Measurements from ENCODE around the gene NDUFAF8. TPM values are rescaled to one million over a fixed set of nuclear protein-coding genes. Genes with fewer than 3 reads are reported as not detected.

The NDUFAF8 gene
- total RNA-seq, 1 donor from 2014 or later = 23.7 TPM

GRCh38 chr17:81240761-81241160 is 1.6 kb downstream of the NDUFAF8 start:
- DNase-seq = no peak

- no peak for DNase-seq
Measured at GRCh38 chr17:81241203-81241602, 2.1 kb downstream of the NDUFAF8 start.

DNA sequence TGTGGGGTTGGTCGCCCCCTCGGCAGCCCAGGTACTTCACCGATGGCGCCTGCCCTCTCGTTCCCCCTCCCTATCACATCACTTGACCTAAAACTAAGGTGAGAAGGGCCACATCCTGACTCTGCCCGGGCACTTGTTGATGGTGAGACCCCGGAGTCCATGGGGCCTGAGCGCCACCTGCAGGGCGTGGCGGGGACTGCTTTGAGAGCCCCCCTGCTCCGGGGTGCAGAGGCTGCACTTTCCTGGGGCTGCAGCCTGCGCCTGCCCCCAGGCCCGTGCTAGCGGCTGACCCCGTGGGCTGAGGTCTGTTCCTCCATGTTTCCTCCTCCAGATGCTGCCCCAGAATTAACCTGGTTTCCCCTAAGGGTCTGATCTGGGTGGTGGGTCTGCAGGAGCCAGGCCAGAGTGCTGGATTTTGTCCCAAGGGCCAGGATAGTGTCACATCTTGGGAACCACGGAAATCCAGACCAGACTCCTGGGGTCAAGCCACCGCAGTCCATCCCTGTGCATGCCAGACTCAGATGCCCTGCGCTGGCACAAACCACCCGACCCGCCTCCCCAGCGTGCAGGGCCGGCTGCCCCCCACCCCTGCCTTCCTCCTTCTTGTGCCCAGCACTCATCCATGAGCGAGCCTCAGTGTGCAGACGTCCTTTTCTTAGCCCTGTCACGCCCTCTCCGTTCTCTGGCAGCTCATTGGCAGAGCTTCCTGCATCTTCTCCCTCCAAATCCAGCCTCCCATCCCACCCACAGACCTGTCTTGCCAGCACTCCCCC is 2.7 kb downstream of the NDUFAF8 start:
- peak; percentile 69 for DNase-seq

DNA sequence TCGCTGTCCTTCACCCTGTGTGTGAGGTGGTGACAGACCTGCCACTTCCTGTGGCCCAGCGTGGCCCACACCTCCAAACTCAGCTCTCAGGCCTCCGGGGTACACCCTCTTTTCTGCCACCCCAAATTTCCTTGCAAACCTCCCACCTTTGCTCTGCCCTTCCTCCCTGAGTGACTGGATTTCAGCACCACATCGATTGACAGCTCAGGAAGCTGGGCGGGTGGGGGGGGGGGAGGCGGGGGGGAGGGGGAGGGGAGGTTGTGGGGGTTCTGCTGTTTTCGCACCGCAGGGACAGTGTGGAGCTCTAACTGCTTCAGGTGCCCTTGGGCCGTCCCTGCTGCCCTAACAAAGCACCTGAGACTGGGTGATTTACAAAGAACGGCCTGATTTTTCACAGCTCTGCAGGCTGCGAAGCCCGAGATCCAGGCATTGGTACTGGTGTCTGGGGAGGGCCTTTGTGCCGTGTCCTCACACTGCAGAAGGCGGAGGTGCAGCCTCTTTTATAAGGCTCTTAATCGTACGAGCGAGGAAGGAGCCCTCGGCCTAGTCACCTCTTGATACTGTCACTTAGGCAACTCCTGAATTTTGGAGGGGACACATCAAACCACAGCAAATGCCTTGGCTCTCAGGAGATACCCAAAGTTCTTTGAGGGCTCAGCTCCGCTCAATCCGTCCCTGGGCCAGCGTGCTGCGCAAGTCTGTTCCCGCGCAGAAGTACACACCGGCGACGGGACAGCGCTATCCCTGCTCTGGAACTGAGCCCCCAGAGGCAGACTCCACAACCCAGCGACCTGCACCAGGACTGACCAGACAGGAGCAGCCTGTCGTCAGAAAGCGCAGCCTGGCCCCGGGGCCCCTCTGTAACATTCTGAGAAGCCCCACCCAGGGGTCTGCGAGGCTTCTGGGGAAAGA is 3.6 kb downstream of the NDUFAF8 start:
- no peak for DNase-seq

- DNase-seq = no peak
Measured at GRCh38 chr17:81243333-81243664, 4.2 kb downstream of the NDUFAF8 start.

DNA sequence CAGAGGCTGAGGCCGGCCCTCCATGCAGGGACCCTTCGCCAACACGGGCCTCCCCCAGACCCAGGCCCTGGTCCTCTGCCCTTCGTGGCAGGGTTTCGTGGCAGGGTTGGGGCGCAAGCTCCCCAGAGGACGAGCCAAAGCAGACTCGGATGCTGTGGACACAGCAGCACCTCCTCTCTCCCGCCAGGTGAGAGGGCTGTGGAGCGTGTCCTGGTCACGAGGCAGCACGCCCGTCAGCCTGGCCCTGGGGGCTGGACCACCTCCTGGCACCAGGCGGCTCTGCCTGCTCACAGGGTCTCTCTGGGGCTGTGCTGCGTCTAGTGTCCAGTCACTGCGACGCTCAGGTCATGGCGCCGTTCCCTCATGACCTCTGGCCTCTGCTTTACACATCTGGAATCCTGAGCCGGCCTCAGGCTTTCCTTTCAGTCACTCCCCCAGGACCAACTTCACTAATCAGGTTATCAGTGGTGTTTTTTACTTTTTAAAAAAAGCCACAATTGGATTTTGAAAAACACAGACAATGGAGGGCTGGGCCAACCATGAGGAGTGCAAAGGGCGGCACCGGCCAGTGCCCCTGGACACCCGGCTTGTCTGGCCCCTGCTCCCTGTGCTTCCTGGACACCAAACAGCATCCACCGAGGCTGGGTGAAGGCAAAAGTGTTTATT is 5.4 kb downstream of the NDUFAF8 start:
- no peak for DNase-seq

DNA sequence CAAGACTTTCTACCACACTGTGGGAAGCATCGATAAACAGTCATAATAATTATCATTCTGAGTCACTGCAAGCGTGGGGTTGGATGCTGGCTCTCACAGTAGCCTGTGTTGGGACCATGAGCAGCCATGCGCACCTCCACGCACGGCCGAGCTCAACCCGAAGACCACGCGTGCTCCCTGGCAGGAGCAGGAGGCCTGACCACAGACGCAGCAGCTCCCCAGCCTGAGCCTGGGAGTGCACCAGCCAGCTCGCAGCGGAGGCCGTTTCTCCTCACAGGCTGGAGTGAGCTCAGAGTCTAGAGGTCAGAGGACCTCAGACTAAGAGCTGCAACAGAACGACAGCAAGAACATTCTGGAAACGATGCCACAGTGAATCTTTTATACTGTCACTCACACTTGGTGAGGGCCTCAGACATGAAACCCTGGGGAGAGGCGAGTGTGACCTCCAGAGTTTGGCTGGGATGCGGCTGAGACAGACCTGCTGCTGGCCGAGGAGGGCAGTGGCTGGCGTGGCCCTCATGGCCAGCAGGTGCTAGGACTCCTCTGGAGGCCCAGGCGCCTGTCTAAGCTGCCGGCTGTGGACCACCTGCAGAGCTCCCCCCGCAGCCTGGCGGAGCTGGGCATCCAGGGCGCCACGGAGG is 6.0 kb downstream of the NDUFAF8 start:
- DNase-seq = no peak

DNA sequence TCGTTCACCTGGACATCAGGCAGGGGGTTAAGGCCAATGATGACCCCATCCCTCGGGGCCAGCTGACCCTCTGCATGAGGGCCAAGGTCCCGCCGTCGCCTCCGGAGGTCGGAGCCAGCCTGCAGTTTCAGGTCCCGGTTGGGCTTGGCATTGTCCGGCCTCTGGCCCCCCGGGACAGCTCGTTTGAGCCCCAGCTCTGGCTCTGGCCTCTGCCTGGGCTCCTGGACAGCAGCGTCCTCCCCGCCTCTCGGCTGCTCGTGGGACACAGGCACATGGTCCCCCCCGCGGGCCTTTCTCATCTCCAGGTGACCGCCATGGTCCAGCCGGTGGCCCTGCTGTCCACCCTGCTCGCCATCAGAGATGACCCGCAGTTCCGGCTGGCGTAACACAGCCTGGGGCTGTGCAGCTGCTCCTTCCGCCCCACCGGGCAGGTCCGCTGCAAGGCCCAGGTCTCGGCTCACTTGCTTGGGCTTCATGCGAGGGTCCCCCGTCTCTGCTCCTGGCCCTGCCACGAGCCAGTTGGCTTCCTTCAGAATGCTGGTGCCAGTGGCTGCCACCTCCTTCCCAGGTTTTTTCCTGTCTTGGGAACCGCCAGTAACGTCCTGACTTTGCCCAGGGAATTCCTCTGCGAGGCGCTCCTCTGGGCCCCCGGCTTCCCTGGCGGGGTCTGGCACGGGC is 6.7 kb downstream of the NDUFAF8 start:
- DNase-seq = no peak

DNA sequence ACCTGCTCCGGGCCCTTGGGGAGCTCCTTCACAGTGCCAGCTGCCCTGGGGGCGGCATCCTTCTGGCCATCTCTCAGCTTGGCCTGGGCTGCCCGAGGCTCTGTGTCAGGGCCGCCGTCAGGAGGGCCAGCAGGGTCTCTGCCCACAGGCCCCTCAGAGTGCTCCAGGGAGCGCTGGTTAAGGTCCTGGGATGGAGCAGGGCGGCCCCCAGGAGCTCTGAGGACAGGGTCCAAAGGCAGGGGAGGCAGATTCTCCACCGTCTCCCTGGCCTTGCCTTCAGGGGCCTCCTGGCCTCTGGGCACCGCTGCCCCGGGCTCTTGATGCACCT is 7.2 kb downstream of the NDUFAF8 start:
- DNase-seq = no peak

- DNase-seq = no peak
Measured at GRCh38 chr17:81246679-81247338, 7.7 kb downstream of the NDUFAF8 start.

DNA sequence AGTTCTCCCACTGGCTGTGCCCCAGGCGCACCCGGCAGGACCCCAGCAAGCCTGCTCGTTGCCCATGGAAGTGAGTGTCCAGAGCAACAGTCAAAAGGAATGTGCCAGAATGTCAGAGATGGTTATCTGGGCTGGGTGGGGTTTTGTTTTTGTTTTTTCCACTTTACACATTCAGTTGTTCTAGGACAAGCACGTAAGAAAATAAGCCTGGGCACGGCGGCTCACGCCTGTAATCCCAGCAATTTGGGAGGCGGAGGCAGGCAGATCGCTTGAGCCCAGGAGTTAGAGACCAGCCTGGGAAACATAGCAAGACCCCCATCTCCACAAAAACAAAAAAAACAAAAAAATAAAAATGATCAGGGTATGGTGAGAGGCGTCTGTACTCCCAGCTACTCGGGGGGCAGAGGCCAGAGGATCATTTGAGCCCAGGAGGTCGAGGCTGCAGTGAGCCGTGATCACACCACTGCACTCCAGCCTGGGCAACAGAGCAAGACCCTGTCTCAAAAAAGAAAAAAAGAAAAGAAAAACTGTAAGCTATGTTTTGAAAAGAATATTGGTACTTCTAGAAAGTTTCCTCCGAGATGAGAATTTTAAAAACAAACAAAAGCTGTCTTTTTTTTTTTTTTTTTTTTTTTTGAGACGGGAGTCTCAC is 8.3 kb downstream of the NDUFAF8 start:
- DNase-seq = no peak

DNA sequence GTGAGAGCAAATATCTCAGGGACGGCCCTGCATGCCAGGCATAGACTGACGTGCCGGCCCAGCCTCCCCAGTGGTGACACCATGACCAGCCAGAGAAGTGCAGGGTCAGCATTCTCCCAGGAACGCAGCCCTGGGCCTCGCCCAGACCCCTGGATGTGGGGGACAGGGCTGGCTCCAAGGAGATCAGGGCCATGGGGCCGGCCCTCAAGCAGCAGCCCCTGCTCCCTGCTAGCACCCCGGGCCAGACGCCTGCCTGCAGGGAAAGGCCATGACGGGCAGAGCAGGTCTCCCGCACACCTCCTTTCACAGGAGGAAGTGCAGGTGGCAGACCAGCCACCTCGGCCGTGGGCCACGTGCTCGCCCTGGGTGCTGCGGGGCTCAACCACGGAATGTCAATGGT is 9.5 kb downstream of the NDUFAF8 start:
- no peak for DNase-seq

- DNase-seq = no peak
Measured at GRCh38 chr17:81249223-81250040, 10.3 kb downstream of the NDUFAF8 start.

DNA sequence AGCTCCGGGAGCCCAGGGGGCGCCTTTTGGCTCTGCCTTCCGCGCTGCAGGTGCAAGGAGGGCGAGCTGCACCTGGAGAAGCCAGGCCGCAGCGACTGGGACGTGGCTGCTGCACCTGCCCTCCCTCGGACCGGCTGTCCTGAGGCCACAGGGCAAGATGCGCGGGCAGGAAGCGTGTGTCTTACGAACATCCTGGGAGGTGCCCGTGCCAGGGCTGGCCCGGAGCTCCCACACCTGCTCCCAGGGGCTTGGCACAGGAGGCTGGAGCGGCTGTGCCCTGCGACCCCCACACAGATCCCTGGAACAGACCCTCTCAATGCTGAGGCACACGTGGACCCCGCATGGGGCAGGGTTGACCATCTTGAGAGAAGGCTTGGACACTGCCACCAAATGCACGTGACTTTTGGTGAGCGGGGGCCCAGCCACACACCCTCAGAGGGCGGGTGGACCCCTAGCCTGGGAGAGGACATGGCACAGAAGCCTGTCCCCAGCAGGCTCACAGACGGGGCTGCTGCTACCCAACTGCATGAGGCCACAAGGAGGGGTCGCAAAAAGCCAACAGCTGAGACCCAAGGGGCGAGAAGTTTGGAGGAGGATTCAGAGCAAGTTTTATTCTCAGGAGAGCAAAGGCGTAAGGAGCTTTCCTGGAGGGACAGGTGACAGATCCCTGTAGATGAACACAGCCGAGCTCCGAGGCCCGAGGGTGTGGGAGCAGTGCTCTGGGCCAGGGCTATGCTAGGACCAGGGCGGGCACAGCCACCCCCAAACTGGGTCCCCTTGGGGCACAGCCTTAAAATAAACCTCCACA is 11.4 kb downstream of the NDUFAF8 start:
- DNase-seq = no peak

GRCh38 chr17:81251094-81251708 is 12.1 kb downstream of the NDUFAF8 start:
- DNase-seq = peak; percentile 77

DNA sequence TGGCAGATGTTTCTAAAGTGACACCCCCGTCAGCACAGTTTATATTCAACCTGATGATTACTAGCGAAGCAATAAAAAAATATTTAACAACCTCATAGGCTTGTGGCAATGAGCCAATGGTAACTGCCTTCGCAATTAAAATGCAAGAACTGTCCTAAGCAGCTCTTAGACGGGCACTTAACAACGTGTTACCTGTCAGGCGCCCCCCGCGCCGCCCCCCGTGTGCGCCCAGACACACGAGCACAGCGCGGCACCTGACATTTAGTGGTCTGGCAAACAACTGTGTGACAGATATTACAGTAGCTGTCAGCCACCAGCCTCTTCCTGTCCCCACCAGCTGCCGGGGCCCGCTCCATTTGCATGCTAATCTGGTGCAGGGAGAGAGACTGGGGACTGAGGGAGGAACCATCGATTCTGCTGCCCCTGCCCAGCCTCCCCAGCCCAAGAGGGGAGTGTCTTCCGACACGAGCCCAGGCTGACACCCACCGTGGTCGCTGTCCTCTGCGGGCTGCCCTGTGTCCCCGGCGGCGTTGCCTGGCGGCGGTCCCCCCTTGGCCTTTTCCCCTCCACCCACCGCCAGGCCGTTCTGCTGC is 12.7 kb downstream of the NDUFAF8 start:
- DNase-seq = peak; percentile 76

DNA sequence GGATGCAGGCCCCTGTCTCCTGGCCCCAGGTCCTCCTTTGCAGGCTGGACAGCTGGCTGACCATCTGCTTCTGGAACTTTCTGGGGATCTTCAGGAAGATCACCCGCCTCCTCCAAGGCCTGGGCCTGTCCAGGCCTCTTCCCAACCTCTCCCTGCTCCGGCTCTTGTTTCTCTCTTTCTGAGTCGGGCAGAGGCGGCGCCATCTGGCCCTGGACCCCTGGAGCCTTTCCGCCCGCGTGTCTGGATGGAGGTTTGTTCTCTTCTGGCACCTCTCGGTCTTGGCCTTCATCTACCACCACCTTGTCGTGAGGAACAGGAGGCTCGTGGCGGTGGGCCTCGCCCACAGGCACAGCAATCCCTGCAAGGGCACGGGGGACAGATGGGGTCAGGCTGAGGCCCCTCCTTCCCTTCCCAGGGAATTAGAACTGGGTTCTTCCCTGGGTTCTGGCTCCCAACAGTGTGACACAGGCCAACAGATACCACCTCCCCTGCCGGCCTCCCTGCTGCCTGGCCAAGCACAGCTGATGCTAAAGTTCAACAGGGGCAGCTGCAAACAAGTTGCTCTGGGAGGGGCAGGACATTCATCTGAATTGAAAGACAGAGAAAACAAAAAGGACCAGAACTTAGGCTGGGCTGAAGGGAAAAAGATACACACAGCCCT is 13.3 kb downstream of the NDUFAF8 start:
- peak; percentile 59 for DNase-seq

GRCh38 chr17:81252987-81253329 is 13.8 kb downstream of the NDUFAF8 start:
- no peak for DNase-seq
